ENCODE results near the gene CYFIP1. TPM values are rescaled to one million over a fixed set of nuclear protein-coding genes. Genes with fewer than 3 reads are reported as not detected.
A peak's percentile ranks its signal among the peaks of the same experiment; 100 is the strongest.

CYFIP1 gene
- total RNA-seq, 1 experiment from 2014 or later = 80.3 TPM

DNA sequence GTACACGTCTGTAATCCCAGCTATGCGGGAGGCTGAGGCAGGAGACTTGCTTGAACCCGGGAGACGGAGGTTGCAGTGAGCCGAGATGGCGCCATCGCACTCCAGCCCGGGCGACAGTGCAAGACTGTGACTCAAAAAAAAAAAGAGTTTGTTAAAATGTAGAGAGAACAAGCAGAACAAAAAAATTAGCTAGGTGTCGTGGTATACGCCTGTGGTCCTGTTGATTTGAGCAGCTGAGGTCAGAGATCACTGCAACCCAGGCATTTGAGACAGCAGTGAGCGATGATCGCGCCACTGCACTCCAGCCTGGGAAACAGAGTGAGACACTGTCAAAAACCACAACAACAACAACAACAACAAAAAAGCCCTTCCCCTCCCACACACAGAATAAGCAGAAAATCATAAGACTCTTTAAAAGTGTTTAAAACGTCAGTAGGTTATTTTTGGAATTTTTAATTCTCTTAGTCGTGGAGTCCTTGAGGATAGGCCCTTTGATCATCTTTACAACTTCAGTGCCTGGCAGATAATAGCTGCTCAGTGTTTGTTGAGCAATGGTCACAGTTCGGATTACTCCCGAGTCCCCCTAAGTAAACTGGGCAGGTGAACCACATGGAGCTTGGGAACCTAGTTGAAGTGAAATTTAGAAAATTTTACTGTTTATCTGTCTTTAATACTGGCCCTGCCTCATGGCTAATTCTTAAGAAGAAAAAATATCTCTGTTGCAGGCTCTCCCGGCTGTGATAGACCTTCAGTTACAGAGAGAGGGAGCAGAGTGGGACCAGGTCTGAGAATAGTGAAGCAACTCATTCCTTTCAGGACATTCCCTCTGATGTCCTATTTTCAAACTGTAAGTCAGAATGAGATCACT lies 135.5 kb downstream of the CYFIP1 start:
- Histone ChIP-seq H3K79me2 (ENCODE audit: low read length) (peaks cover 94% of the 10 kb centered on the region), H3K9ac (ENCODE audit: low read length) (no peak overlapping the region), H3K4me1 (ENCODE audit: insufficient read depth, low read length) (peaks cover 9% of the 10 kb centered on the region), H3K36me3 (ENCODE audit: low read depth, low read length) (peaks cover 38% of the 10 kb centered on the region), H3K4me3 (ENCODE audit: low read length) (no peak overlapping the region), H3K9me3 (ENCODE audit: low read length) (no peaks in the 10 kb centered on the region), H3K9me2 (replicated peaks; ENCODE audit: low read length) (no peaks in the 10 kb centered on the region), H3K27ac (ENCODE audit: low read length) (no peak overlapping the region), H3K4me2 (ENCODE audit: low read length) (no peak overlapping the region), H4K20me1 (ENCODE audit: low read length) (peaks cover 34% of the 10 kb centered on the region), H2AFZ (ENCODE audit: low read length) (no peak overlapping the region), H3F3A (ENCODE audit: low read length, unreplicated experiment) (no peaks in the 10 kb centered on the region), H3K27me3 (ENCODE audit: low read length) (no peaks in the 10 kb centered on the region)
- no TSS peak for BruUV-seq (replicated peaks)
- POLR2A ChIA-PET (ENCODE audit: unreplicated experiment) = no interaction called here
- DNase-seq (no peak), ATAC-seq (no peak)
- intact Hi-C loops (cut with micrococcal nuclease) = no loop called here
- TF ChIP-seq EZH2phosphoT487 (IDR thresholded peaks at IDR 0.05; ENCODE audit: borderline replicate concordance, low read length) = no peak
- TF ChIP-seq EZH2 (IDR thresholded peaks at IDR 0.05; ENCODE audit: low read length, unreplicated experiment) = no peak
- TF ChIP-seq, protein P1, sequence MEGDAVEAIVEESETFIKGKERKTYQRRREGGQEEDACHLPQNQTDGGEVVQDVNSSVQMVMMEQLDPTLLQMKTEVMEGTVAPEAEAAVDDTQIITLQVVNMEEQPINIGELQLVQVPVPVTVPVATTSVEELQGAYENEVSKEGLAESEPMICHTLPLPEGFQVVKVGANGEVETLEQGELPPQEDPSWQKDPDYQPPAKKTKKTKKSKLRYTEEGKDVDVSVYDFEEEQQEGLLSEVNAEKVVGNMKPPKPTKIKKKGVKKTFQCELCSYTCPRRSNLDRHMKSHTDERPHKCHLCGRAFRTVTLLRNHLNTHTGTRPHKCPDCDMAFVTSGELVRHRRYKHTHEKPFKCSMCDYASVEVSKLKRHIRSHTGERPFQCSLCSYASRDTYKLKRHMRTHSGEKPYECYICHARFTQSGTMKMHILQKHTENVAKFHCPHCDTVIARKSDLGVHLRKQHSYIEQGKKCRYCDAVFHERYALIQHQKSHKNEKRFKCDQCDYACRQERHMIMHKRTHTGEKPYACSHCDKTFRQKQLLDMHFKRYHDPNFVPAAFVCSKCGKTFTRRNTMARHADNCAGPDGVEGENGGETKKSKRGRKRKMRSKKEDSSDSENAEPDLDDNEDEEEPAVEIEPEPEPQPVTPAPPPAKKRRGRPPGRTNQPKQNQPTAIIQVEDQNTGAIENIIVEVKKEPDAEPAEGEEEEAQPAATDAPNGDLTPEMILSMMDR (conservative IDR thresholded peaks at IDR 0.05; ENCODE audit: low read depth, low read length) = no peak
- CTCF ChIA-PET = no interaction called here

DNA sequence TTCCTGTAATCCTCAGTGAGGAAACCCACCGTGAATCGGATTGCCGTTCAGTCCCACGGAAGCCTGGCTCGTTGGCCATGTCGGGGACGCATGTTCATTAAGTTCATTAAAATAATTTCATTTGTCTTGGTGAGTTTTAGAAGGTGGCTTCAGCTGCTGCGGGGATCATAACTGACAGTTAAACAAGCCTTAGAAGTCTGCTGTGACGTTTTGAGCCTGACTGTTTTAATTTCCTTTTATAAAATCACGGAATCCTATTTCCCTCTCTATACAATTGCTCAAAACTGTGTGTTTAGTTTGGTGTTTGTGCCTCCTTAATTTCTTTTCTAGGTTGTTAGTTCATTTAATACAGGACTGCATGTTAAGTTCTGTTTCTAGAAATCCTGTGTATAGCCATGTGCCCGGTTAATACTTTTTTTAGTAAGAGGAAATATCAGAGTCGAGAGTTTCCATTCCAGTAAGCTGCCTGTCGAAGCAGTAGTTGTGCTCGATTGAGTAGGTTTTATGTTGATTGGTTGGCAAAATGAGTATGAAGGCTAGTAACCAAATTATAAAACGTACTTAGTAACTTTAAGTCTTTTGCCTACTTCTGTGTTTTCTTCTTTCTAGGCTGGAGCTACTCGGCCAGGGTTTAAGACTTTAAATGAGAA lies 141.0 kb downstream of the CYFIP1 start:
- H2AFZ ChIP-seq (ENCODE audit: low read length) = peak overlapping the region; percentile 69
- BruUV-seq (replicated peaks) = TSS peak; percentile 64

More for the DNA sequence above, 141.0 kb downstream of the CYFIP1 start:
- peak overlapping the region; percentile 89 for H3K9ac ChIP-seq (ENCODE audit: low read length)
- ChIA-PET CTCF (no interaction called here), POLR2A (ENCODE audit: unreplicated experiment) (interaction anchor here (0.6 kb wide), 1 partner anchor 23 kb away, joined by 9 read pairs; no protein-coding TSS in a partner anchor)
- H3K9me3 ChIP-seq (ENCODE audit: low read length) = no peaks in the 10 kb centered on the region
- no peaks in the 10 kb centered on the region for H3F3A ChIP-seq (ENCODE audit: low read length, unreplicated experiment)
- TF ChIP-seq EZH2phosphoT487 (IDR thresholded peaks at IDR 0.05; ENCODE audit: borderline replicate concordance, low read length) (no peak), EZH2 (IDR thresholded peaks at IDR 0.05; ENCODE audit: low read length, unreplicated experiment) (no peak)
- TF ChIP-seq, protein P1 (conservative IDR thresholded peaks at IDR 0.05; ENCODE audit: low read depth, low read length) = no peak
- peak overlapping the region; percentile 91 for H3K4me3 ChIP-seq (ENCODE audit: low read length)
- no peaks in the 10 kb centered on the region for H3K9me2 ChIP-seq (replicated peaks; ENCODE audit: low read length)
- H3K4me1 ChIP-seq (ENCODE audit: insufficient read depth, low read length) = peaks cover 9% of the 10 kb centered on the region
- intact Hi-C loops (cut with micrococcal nuclease) = loop anchor here (2.0 kb wide), 2 partner anchors 52 to 56 kb away; partner anchors contain the start of gene NIPA1
- H3K36me3 ChIP-seq (ENCODE audit: low read depth, low read length) = peaks cover 10% of the 10 kb centered on the region; the same call in 1 of the 2 replicates
- no peaks in the 10 kb centered on the region for H3K27me3 ChIP-seq (ENCODE audit: low read length)
- H3K4me2 ChIP-seq (ENCODE audit: low read length) = peak overlapping the region; percentile 90
- peaks cover 56% of the 10 kb centered on the region for H3K79me2 ChIP-seq (ENCODE audit: low read length)
- ATAC-seq = no peak
- DNase-seq = no peak
- peak overlapping the region; percentile 85 for H3K27ac ChIP-seq (ENCODE audit: low read length)
- H4K20me1 ChIP-seq (ENCODE audit: low read length) = peaks cover 22% of the 10 kb centered on the region

Data from PC-3 (cell line).